Measurements from ENCODE around the gene SLC35F3.

- no peak for TF ChIP-seq EZH2 (IDR thresholded peaks at IDR 0.05; ENCODE audit: borderline replicate concordance, insufficient read depth, low read length, poor library complexity, severe bottlenecking)
- no peak for TF ChIP-seq CTCF (IDR thresholded peaks at IDR 0.05; ENCODE audit: poor library complexity, severe bottlenecking)
- TF ChIP-seq EP300 (conservative IDR thresholded peaks at IDR 0.05; ENCODE audit: poor library complexity, severe bottlenecking) = no peak
- no peak for TF ChIP-seq MXI1 (conservative IDR thresholded peaks at IDR 0.05; ENCODE audit: poor library complexity, severe bottlenecking)
- TF ChIP-seq TAF1 (IDR thresholded peaks at IDR 0.05; ENCODE audit: low read depth) = no peak
Measured at GRCh38 chr1:234273981-234274380, 369.5 kb downstream of the SLC35F3 start.
